ENCODE measurements around the gene ALDH4A1.
"Not testable (repeated sequence)": the region's sequence is repeated elsewhere in the genome, so short reads cannot be mapped to it uniquely, and the experiment has no call there.

The ALDH4A1 gene

DNA sequence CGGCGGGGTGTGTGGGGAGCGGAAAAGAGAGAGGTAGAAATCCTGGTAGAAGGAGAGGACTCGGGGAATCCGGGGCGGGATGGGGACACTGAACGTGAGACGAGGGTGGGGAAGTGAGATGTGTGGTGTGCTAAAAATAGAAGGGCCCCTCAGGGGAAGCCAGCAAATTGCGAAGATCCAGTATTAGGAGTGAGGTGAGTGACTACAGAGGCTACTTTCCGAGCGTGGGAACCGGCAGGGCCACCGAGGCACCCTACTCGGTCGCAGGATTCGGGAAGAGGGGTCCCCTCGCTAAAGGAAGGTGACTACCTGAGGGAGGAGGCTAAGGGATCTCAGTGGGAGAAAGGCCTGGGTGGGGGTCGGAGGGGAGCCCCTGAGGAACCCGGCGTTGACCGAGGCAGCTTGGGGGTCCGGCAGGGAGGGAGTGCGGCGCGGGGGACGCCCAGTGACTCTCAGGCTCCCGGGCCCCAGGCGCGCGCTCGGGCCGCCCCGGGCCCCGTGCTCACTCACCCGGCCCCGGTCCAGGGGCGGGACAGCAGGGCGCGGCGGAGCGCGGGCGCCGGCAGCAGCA lies 318 bp downstream of the ALDH4A1 start:
- Mint-ChIP-seq H3K4me1 (ENCODE audit: low read depth) (peaks cover 41% of the 10 kb centered on the region), H3K9me3 (no peaks in the 10 kb centered on the region), H3K27ac (peak overlapping the region; percentile 92), H3K4me3 (peak overlapping the region; percentile 91), H3K36me3 (ENCODE audit: low read depth) (peaks cover 24% of the 10 kb centered on the region), H3K27me3 (no peaks in the 10 kb centered on the region)
- DNase-seq: no peak

DNA sequence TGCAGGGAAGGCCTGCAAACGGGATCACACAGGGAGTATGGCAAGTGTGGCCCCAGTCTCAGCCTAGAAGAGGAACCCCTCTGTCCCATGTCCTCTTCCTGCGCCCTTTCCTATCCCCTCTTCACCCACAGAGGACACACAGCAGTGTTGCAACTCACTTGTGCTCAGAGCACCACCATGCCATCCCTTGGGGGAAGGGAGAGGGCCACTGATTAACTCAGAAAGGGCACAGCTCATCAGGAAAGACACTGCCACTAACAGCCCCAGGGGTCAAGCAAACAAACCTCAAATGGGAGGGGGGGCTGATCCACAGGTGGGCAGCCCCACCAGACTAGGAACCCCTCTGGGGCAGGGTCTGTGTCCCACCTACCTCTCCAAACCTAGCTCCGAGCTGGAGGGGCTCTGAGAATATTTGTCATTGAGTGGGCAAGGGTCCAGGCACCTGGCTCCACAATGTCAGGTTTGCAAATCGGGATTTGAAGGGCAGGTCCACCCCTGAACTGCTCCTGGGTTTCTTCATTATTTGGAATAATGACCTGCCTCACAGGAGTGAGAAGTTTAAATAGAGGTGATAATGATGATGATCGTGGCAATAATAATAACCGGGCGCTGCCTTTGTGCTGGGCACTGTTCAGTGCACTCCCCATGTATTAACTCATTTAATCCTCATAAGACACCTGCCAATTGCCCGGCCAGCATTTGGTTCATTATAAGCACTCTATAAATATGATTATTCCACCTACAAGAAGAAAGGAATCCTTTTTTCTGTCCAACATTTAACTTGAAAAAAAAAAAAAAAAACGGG lies 1.0 kb downstream of the ALDH4A1 start:
- Mint-ChIP-seq H3K27ac (peak overlapping the region; percentile 92), H3K36me3 (ENCODE audit: low read depth) (peaks cover 17% of the 10 kb centered on the region), H3K4me3 (peak overlapping the region; percentile 91), H3K27me3 (no peaks in the 10 kb centered on the region), H3K4me1 (ENCODE audit: low read depth) (peaks cover 39% of the 10 kb centered on the region), H3K9me3 (no peaks in the 10 kb centered on the region)
- no peak for DNase-seq

DNA sequence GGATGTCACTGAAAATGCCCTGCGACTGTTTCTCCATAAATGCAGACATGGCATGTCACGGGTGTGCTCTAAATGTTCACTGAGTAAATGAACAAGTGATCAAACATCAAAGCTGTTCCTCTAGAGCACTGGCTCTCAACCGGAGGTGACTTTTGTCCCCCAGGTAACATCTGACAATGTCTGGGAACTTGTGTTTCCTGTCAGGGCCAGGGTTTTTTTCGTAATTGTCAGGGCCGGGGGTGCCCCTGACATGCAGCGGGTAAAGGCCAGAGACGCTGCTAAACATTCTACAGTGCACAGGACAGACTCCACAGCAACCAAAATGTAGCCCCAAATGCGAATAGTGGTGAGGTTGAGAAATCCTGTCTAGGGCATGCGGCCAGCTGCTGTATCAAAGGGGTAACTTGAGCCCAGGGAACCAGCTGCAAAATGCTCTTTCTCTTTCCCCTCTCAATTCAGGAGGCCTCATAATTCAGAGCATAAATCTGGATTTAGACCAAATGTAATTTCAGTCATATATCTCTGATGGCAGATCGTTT lies 2.0 kb downstream of the ALDH4A1 start:
- peak overlapping the region; percentile 30 for H3K4me3 Mint-ChIP-seq

DNA sequence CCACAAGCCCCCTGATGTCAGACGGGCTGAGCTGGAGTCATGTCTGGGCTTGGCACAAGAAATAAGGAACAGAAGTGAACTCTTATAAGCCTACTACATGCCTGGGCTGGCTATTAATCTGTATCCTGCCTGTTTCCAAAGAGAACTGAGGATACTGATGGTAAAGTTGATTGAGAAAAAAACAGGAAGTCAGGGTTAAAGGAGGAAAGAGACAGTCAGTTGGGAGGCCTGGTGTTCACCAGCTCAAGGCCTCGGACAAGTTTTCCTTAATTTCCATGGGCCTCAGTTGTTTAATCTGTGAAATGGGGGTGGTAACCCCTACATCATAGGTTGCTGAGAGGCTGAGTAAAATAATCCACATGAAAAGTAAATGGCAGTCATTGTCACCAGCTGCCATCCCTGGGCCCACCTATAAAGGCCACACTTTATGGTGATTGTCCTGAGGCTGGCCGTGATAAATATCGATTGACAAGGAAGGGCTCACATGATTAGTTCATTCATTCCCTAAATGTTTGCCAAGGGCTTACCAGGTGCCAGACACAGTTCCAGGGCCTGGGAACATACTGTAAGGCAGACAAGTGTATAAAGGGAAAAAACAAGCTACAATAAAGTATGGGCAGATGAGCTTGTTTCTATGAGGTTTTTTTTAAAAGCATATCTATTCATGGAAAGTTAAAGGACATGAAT lies 2.8 kb downstream of the ALDH4A1 start:
- Mint-ChIP-seq H3K36me3 (ENCODE audit: low read depth) (peaks cover 9% of the 10 kb centered on the region), H3K27me3 (no peaks in the 10 kb centered on the region), H3K9me3 (no peaks in the 10 kb centered on the region), H3K4me1 (ENCODE audit: low read depth) (peaks cover 39% of the 10 kb centered on the region), H3K27ac (no peak overlapping the region), H3K4me3 (no peak overlapping the region)
- no peak for DNase-seq

More for the DNA sequence above, 2.0 kb downstream of the ALDH4A1 start:
- Mint-ChIP-seq H3K9me3 (no peaks in the 10 kb centered on the region), H3K27ac (no peak overlapping the region), H3K27me3 (no peaks in the 10 kb centered on the region), H3K4me1 (ENCODE audit: low read depth) (peaks cover 39% of the 10 kb centered on the region), H3K36me3 (ENCODE audit: low read depth) (peaks cover 9% of the 10 kb centered on the region)
- no peak for DNase-seq

DNA sequence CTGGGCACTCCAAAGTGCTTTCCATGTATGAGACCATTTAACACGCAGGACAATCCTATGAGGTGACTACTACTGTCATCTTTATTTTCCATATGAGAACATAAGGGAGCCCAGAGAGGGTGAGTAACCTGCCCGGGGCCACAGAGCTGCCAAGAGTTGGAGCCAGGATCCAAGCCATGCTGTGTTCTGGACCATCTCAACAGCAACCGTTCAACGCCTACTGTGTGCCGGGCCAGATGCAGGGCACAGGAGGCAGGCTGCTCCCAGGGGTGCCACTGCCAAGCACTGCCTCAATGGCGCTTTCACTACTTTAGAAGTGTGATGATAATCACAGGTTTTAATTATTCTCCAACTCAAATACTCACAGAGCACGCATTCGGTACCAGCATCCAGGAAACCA lies 3.8 kb downstream of the ALDH4A1 start:
- DNase-seq: no peak
- Mint-ChIP-seq H3K27ac (no peak overlapping the region), H3K4me3 (no peak overlapping the region), H3K4me1 (ENCODE audit: low read depth) (peaks cover 33% of the 10 kb centered on the region), H3K9me3 (no peaks in the 10 kb centered on the region), H3K27me3 (no peaks in the 10 kb centered on the region), H3K36me3 (ENCODE audit: low read depth) (peaks cover 6% of the 10 kb centered on the region)

DNA sequence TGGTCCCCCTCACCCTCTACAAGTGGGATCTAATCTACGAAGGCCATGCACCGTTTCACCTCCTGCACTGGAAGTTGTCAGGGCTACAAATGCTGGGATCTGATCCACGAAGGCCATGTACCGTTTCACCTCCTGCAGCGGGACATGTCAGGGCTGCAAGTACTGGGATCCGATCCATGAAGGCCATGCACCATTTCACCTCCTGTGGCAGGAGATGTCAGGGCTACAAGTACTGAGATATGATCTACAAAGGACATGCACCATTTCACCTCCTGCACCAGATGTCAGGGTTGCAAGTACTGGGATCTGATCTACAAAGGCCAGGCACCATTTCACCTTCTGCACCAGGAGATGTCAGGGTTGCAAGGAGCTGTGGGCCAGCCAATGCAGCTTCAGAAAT lies 7.0 kb downstream of the ALDH4A1 start:
- H3K4me3 Mint-ChIP-seq: no peak overlapping the region
- H3K9me3 Mint-ChIP-seq: no peaks in the 10 kb centered on the region
- peaks cover 6% of the 10 kb centered on the region for H3K4me1 Mint-ChIP-seq (ENCODE audit: low read depth)
- H3K27ac Mint-ChIP-seq: no peak overlapping the region
- H3K36me3 Mint-ChIP-seq (ENCODE audit: low read depth): peaks cover 1% of the 10 kb centered on the region
- no peak for DNase-seq
- no peaks in the 10 kb centered on the region for H3K27me3 Mint-ChIP-seq

DNA sequence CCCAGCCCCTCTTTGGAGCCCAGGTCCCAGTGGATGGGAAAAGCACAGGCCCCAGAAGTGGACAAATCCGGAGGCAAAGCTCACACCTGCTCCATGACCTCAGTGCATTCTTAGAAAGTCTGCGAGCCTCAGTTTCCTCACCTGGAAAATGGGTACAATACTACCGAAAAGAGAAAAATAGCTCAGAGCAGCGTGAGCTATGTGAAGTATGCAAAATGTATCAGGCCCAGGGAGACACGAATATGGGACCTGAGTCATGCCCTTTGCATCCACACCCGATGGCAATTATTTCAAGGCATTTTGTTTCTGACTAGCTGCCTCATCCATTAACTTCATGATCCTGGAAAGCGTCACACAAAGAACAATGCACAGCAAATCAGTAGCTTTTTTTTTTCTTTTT lies 9.2 kb downstream of the ALDH4A1 start:
- Mint-ChIP-seq H3K4me1 (ENCODE audit: low read depth) (no peaks in the 10 kb centered on the region), H3K36me3 (ENCODE audit: low read depth) (peaks cover 1% of the 10 kb centered on the region), H3K9me3 (no peaks in the 10 kb centered on the region), H3K4me3 (no peak overlapping the region), H3K27me3 (no peaks in the 10 kb centered on the region), H3K27ac (no peak overlapping the region)
- DNase-seq: no peak

DNA sequence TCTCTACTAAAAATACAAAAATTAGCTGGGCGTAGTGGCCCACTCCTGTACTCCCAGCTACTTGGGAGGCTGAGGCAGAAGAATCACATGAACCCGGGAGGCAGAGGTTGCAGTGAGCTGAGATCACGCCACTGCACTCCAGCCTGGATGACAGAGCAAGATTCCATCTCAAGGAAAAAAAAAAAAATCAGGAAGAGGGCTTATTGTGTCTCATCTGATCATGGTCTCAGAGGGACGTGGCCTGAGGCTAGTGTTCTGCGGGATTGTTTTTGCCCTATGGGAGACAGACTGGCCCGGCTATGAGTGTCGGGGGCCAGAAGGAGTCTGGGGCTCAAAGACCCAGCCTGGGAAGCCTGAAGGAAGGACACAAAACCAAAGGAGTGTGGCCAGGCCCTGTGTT lies 10.5 kb downstream of the ALDH4A1 start:
- H3K36me3 Mint-ChIP-seq (ENCODE audit: low read depth); H3K27ac Mint-ChIP-seq; H3K4me3 Mint-ChIP-seq; DNase-seq; H3K27me3 Mint-ChIP-seq; H3K4me1 Mint-ChIP-seq (ENCODE audit: low read depth); H3K9me3 Mint-ChIP-seq: not testable (repeated sequence)

DNA sequence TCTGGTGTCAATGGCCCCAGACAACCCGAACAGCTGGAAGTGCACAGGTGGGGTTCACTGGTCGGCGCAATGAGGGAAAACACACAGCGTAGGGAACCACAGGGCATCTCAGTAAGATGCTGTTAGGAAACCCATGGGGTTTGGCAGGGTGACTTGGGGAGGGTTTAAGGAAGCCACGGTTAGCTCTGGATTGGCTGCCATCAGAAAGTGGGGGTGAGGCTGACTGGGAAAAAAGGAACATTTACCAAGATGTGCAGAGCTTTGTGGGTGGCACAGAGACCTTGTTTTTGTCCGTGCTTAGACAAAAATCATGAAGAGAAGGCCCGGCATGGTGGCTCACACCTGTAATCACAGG lies 11.0 kb downstream of the ALDH4A1 start:
- no peak overlapping the region for H3K4me3 Mint-ChIP-seq
- no peaks in the 10 kb centered on the region for H3K9me3 Mint-ChIP-seq
- no peak for DNase-seq
- no peaks in the 10 kb centered on the region for H3K4me1 Mint-ChIP-seq (ENCODE audit: low read depth)
- H3K27me3 Mint-ChIP-seq: no peaks in the 10 kb centered on the region
- H3K36me3 Mint-ChIP-seq (ENCODE audit: low read depth): no peaks in the 10 kb centered on the region
- no peak overlapping the region for H3K27ac Mint-ChIP-seq

DNA sequence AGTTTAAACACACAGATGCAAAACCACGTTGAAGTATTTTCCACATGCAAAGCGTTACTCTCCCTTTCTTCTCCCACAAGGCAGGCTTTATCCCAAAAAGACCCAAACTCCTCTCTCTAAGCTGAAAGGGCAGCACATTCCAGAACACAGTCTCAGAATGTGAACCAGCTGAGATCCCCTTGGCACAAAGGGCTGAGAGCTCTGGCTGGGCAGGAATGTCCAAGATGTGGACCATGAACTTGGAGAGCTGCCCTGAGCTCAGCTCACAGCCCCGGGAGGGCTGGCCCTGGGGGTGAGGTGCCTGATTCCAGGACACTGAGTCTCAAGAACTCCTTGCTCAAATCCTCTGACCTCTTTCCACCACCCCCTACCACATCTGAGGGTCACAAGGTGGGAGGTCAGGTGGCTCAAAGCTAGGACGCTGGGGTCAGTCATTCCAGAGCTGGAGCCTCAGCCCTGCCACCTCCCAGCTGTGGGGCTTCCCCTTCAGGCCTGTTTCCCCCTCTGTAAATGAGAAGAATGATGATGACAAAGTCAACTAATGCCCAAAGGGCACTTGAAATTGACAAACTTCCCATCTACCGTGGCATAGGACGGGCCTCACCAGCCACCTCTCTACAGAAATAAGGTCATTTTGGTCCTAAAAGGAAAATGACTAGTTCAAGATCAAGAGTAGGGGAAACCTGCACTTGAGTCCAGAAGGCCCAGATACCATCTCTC lies 11.5 kb downstream of the ALDH4A1 start:
- Mint-ChIP-seq H3K4me1 (ENCODE audit: low read depth) (no peaks in the 10 kb centered on the region), H3K27ac (no peak overlapping the region), H3K36me3 (ENCODE audit: low read depth) (no peaks in the 10 kb centered on the region), H3K27me3 (no peaks in the 10 kb centered on the region), H3K4me3 (no peak overlapping the region), H3K9me3 (no peaks in the 10 kb centered on the region)
- DNase-seq: no peak

DNA sequence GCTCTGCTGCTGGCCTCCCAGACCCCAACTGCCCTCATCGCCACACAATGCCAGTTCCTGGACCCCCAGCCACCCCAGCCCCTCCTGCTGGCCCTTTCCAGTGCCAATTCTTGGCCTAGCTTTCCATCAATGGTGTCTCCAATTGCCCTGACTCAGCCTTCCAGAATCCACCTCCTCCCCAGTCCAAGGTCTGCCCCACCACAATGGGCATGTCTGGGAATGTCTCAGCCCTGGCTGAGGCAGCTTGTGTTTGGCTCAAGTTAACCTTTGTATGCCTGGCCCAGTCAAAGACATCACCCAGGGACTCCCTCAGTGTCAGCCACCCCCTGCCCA lies 16.4 kb downstream of the ALDH4A1 start:
- no peaks in the 10 kb centered on the region for H3K27me3 Mint-ChIP-seq
- no peak overlapping the region for H3K27ac Mint-ChIP-seq
- H3K9me3 Mint-ChIP-seq: no peaks in the 10 kb centered on the region
- H3K4me1 Mint-ChIP-seq (ENCODE audit: low read depth): no peaks in the 10 kb centered on the region
- no peak overlapping the region for H3K4me3 Mint-ChIP-seq
- H3K36me3 Mint-ChIP-seq (ENCODE audit: low read depth): no peaks in the 10 kb centered on the region
- no peak for DNase-seq

DNA sequence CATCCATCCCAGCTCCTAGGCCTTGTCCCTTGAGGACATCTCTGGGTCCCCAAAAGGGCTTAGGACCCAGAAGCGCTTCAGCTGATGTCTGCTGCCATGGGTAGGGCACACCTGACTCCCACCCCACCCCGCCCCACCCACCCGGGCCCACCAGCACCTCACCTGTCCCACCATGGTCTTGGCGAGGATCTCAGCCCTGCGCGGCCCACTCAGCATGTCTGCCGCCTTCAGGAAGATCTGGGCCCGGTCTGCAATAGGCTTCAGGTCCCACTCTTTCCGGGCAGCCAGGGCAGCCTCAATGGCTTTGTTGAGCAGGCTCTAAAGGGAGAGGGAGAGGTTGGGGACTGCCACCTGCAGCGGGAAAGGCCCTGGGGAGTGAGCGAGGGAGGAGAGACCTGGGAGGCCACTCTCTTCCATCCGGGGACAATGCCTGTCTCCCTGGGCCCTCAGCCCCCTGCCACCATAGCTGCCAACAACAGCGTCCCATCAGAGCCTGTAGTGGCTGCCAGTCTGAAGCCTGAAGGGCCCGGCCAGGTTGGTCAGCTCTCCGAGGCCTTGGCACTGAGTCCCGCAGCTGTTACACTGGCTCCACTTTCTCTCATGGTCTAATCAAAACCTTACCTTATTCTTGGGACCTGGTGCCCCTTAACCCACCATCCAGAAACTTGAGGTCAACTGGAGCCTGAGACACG lies 16.9 kb downstream of the ALDH4A1 start:
- no peak for DNase-seq
- Mint-ChIP-seq H3K4me3 (no peak overlapping the region), H3K4me1 (ENCODE audit: low read depth) (no peaks in the 10 kb centered on the region), H3K27ac (no peak overlapping the region), H3K36me3 (ENCODE audit: low read depth) (no peaks in the 10 kb centered on the region), H3K27me3 (no peaks in the 10 kb centered on the region), H3K9me3 (no peaks in the 10 kb centered on the region)

DNA sequence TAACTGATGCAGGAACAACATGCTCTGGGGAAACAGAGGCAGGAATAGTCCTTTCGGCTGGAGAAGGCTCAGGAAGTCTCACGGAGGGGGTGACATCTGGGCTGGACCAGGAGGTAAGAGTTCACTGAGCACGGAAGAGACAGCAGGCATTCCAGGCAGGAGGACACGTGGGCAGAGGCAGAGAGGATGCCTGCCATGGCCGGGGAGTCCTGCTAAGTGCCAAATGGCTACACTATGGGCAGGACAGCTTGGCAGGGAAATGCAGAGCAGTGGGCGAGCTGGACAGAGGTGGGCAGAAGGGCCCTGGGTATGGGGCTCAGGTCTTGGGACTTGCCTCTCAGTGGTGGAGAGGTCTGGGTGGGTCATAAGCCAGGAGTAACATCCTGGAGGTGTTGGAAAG lies 17.6 kb downstream of the ALDH4A1 start:
- Mint-ChIP-seq H3K9me3 (no peaks in the 10 kb centered on the region), H3K27me3 (no peaks in the 10 kb centered on the region), H3K27ac (no peak overlapping the region), H3K4me1 (ENCODE audit: low read depth) (no peaks in the 10 kb centered on the region), H3K36me3 (ENCODE audit: low read depth) (no peaks in the 10 kb centered on the region), H3K4me3 (no peak overlapping the region)
- DNase-seq: no peak

DNA sequence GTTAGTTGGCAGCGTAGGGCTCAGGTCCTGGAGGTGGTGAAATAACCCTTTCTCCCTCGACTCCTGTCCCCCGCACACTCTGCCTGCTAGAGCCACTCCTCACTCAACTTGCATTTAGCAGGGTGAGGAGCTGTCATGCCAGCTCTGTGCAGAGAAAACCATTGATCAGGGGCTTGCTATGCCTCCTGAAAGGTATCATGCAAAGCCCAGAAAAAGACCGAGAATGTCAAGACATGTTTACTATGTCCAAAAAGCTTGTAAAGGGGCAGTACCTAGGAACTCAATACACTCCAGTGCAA lies 18.0 kb downstream of the ALDH4A1 start:
- Mint-ChIP-seq H3K36me3 (ENCODE audit: low read depth) (no peaks in the 10 kb centered on the region), H3K27ac (no peak overlapping the region), H3K9me3 (no peaks in the 10 kb centered on the region), H3K27me3 (no peaks in the 10 kb centered on the region), H3K4me1 (ENCODE audit: low read depth) (no peaks in the 10 kb centered on the region), H3K4me3 (no peak overlapping the region)
- no peak for DNase-seq
